ENCODE measurements around the gene SH2D1B. TPM values are rescaled to one million over a fixed set of nuclear protein-coding genes. Genes with fewer than 3 reads are reported as not detected.
"Not testable (repeated sequence)": the region's sequence is repeated elsewhere in the genome, so short reads cannot be mapped to it uniquely, and the experiment has no call there.

SH2D1B gene
- under 1 TPM; 0.08 to 0.31 (median 0.17) TPM for polyA plus RNA-seq (ENCODE audit: insufficient read length in 3 of 3)

- DNase-seq (ENCODE audit: low read depth in 3 of 3, low spot score in 2 of 3), result no peak
Measured at GRCh38 chr1:162412002-162412401, at the start of gene SH2D1B. Gene SH2D1B, minus strand, starts transcription at chr1:162412136. Its CDS starts 120 bp downstream, at chr1:162412016.

GRCh38 chr1:162458236-162458635 is 46.3 kb upstream of the SH2D1B start:
- no peak for DNase-seq (ENCODE audit: low read depth in 3 of 3, low spot score in 2 of 3)

GRCh38 chr1:162456323-162456722 is 44.4 kb upstream of the SH2D1B start:
- no peak for DNase-seq (ENCODE audit: low read depth in 3 of 3, low spot score in 2 of 3)

GRCh38 chr1:162454361-162454760 is 42.4 kb upstream of the SH2D1B start:
- not testable (repeated sequence) for DNase-seq (ENCODE audit: low read depth in 3 of 3, low spot score in 2 of 3)

- DNase-seq (ENCODE audit: low read depth in 3 of 3, low spot score in 2 of 3), result no peak
Measured at GRCh38 chr1:162446946-162447345, 35.0 kb upstream of the SH2D1B start.

- DNase-seq (ENCODE audit: low read depth in 3 of 3, low spot score in 2 of 3), result no peak
Measured at GRCh38 chr1:162444903-162445302, 33.0 kb upstream of the SH2D1B start.

GRCh38 chr1:162432977-162433713 is 21.2 kb upstream of the SH2D1B start:
- DNase-seq (ENCODE audit: low read depth in 3 of 3, low spot score in 2 of 3), result not testable (repeated sequence)

- no peak for DNase-seq (ENCODE audit: low read depth in 3 of 3, low spot score in 2 of 3)
Measured at GRCh38 chr1:162430583-162430982, 18.6 kb upstream of the SH2D1B start.

- DNase-seq (ENCODE audit: low read depth in 3 of 3, low spot score in 2 of 3), result no peak
Measured at GRCh38 chr1:162422662-162423375, 10.9 kb upstream of the SH2D1B start.

GRCh38 chr1:162421258-162422164 is 9.6 kb upstream of the SH2D1B start:
- DNase-seq (ENCODE audit: low read depth in 3 of 3, low spot score in 2 of 3), result no peak

GRCh38 chr1:162420120-162420519 is 8.2 kb upstream of the SH2D1B start:
- no peak for DNase-seq (ENCODE audit: low read depth in 3 of 3, low spot score in 2 of 3)

GRCh38 chr1:162419450-162419931 is 7.6 kb upstream of the SH2D1B start:
- not testable (repeated sequence) for DNase-seq (ENCODE audit: low read depth in 3 of 3, low spot score in 2 of 3)

- not testable (repeated sequence) for DNase-seq (ENCODE audit: low read depth in 3 of 3, low spot score in 2 of 3)
Measured at GRCh38 chr1:162418584-162418983, 6.6 kb upstream of the SH2D1B start.

- DNase-seq (ENCODE audit: low read depth in 3 of 3, low spot score in 2 of 3), result no peak
Measured at GRCh38 chr1:162417650-162418049, 5.7 kb upstream of the SH2D1B start.

- no peak for DNase-seq (ENCODE audit: low read depth in 3 of 3, low spot score in 2 of 3)
Measured at GRCh38 chr1:162416909-162417308, 5.0 kb upstream of the SH2D1B start.

- DNase-seq (ENCODE audit: low read depth in 3 of 3, low spot score in 2 of 3), result no peak
Measured at GRCh38 chr1:162416215-162416614, 4.3 kb upstream of the SH2D1B start.

GRCh38 chr1:162407539-162407938 is 4.4 kb downstream of the SH2D1B start:
- no peak for DNase-seq (ENCODE audit: low read depth in 3 of 3, low spot score in 2 of 3)

- DNase-seq (ENCODE audit: low read depth in 3 of 3, low spot score in 2 of 3), result no peak
Measured at GRCh38 chr1:162406811-162407210, 5.1 kb downstream of the SH2D1B start.

- no peak for DNase-seq (ENCODE audit: low read depth in 3 of 3, low spot score in 2 of 3)
Measured at GRCh38 chr1:162405800-162406199, 6.1 kb downstream of the SH2D1B start.

GRCh38 chr1:162404550-162405160 is 7.3 kb downstream of the SH2D1B start:
- no peak for DNase-seq (ENCODE audit: low read depth in 3 of 3, low spot score in 2 of 3)

All from right renal cortex interstitium (tissue), 3 donors.